ENCODE measurements around the gene SPATA31C1. TPM values are rescaled to one million over a fixed set of nuclear protein-coding genes. Genes with fewer than 3 reads are reported as not detected.
"Not testable (repeated sequence)": the region's sequence is repeated elsewhere in the genome, so short reads cannot be mapped to it uniquely, and the experiment has no call there.

SPATA31C1 gene
- total RNA-seq, 1 experiment from 2014 or later: not detected

DNA sequence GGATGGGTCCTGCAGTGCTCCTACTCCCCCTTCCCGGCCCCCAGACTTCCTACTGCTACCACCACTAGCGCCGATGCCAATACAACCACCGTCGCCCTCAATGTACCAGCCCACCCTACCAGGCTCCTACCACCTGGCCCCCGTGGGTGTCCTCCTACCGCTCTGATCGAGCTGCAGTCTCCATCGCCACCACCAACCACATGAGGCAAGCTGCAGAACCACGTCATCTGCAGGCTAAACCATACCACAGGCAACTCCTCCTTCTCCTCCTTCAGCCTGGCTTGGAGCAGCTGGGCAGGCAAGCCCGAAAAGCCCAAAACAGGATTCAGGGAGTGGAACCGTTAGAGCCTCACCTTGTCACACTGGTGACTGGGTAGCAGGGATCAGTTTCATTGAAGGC lies 19.6 kb downstream of the SPATA31C1 start:
- H3K27me3 ChIP-seq (ENCODE audit: insufficient read depth, low read length); H3K4me1 ChIP-seq (ENCODE audit: control insufficient read depth in 1 of 2, insufficient read depth in 2 of 2, low read length in 2 of 2); H3K4me2 ChIP-seq (ENCODE audit: low read length); BruUV-seq (replicated peaks); DNase-seq (ENCODE audit: low read depth, low spot score); H3K9me2 ChIP-seq (ENCODE audit: insufficient read depth); POLR2A ChIA-PET; H2AFZ ChIP-seq (ENCODE audit: low read depth, low read length, poor library complexity, severe bottlenecking); H4K20me1 ChIP-seq (ENCODE audit: insufficient read depth); H3K27ac ChIP-seq (ENCODE audit: low read depth, low read length); RAD21 ChIA-PET (ENCODE audit: low non-redundant PET in 1 of 2, low total read pairs in 2 of 2, uncharacterized antibody in 2 of 2, unreplicated experiment in 2 of 2); H3K9ac ChIP-seq (ENCODE audit: low read length); intact Hi-C loops (cut with micrococcal nuclease); H3K4me3 ChIP-seq (replicated peaks in 1 of 2; ENCODE audit: low read depth in 1 of 2, low read length in 2 of 2); H3K36me3 ChIP-seq (ENCODE audit: control insufficient read depth in 1 of 2, insufficient read depth in 2 of 2, low read length in 2 of 2); ATAC-seq; H3K79me2 ChIP-seq (ENCODE audit: insufficient read depth, low read length); CTCF ChIA-PET; H3K9me3 ChIP-seq (ENCODE audit: control insufficient read depth in 1 of 2, insufficient read depth in 1 of 2, low read depth in 1 of 2, low read length in 2 of 2): not testable (repeated sequence)

DNA sequence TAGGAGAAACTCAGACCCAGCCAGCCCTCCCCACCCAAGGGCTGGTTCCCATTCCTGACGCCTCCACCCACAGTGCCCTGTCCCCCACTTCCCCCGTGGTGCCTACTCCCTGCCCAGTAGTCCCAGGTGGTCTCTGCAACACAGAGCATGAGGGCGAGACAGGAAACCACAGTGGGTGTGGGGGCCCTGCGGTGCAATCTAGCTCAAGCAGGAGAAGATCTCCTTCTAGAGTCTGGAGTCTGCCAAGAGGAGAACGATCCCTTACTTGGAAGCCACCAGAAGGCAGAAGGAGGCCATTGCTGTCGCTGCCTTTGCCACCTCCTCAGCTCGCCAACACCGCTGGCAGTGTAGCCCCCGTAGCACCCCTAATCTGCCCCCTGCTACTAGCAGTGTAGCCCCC lies 20.2 kb downstream of the SPATA31C1 start:
- POLR2A ChIA-PET; intact Hi-C loops (cut with micrococcal nuclease); H3K4me2 ChIP-seq (ENCODE audit: low read length); H4K20me1 ChIP-seq (ENCODE audit: insufficient read depth); ATAC-seq; BruUV-seq (replicated peaks); CTCF ChIA-PET; H3K9me3 ChIP-seq (ENCODE audit: control insufficient read depth in 1 of 2, insufficient read depth in 1 of 2, low read depth in 1 of 2, low read length in 2 of 2); H3K4me1 ChIP-seq (ENCODE audit: control insufficient read depth in 1 of 2, insufficient read depth in 2 of 2, low read length in 2 of 2); H3K79me2 ChIP-seq (ENCODE audit: insufficient read depth, low read length); H3K9me2 ChIP-seq (ENCODE audit: insufficient read depth); H3K36me3 ChIP-seq (ENCODE audit: control insufficient read depth in 1 of 2, insufficient read depth in 2 of 2, low read length in 2 of 2); DNase-seq (ENCODE audit: low read depth, low spot score); H3K27ac ChIP-seq (ENCODE audit: low read depth, low read length); H2AFZ ChIP-seq (ENCODE audit: low read depth, low read length, poor library complexity, severe bottlenecking); RAD21 ChIA-PET (ENCODE audit: low non-redundant PET in 1 of 2, low total read pairs in 2 of 2, uncharacterized antibody in 2 of 2, unreplicated experiment in 2 of 2); H3K9ac ChIP-seq (ENCODE audit: low read length); H3K4me3 ChIP-seq (replicated peaks in 1 of 2; ENCODE audit: low read depth in 1 of 2, low read length in 2 of 2); H3K27me3 ChIP-seq (ENCODE audit: insufficient read depth, low read length): not testable (repeated sequence)

DNA sequence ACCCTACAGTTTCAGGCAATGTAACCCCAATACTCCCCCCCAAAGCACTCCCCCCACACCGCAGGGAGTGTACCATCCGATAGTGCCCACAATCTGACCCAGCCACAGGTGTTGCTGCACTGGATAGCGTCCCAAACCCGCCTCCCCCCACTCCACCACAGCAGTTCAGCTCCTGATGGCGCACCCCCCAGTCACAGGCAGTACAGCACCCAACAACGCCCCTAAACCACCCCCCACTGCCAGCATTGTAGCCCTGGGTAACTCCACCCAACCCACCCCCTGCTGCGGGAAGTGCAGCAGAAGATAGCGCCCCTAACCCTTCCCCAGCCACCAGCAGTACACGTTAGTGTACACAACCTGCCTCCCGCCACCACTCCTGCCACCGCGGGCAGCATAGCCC lies 20.6 kb downstream of the SPATA31C1 start:
- H3K27me3 ChIP-seq (ENCODE audit: insufficient read depth, low read length); CTCF ChIA-PET; H3K9ac ChIP-seq (ENCODE audit: low read length); RAD21 ChIA-PET (ENCODE audit: low non-redundant PET in 1 of 2, low total read pairs in 2 of 2, uncharacterized antibody in 2 of 2, unreplicated experiment in 2 of 2); H3K9me2 ChIP-seq (ENCODE audit: insufficient read depth); H2AFZ ChIP-seq (ENCODE audit: low read depth, low read length, poor library complexity, severe bottlenecking); H4K20me1 ChIP-seq (ENCODE audit: insufficient read depth); H3K4me2 ChIP-seq (ENCODE audit: low read length); H3K4me3 ChIP-seq (replicated peaks in 1 of 2; ENCODE audit: low read depth in 1 of 2, low read length in 2 of 2); POLR2A ChIA-PET; H3K27ac ChIP-seq (ENCODE audit: low read depth, low read length); ATAC-seq; BruUV-seq (replicated peaks); H3K9me3 ChIP-seq (ENCODE audit: control insufficient read depth in 1 of 2, insufficient read depth in 1 of 2, low read depth in 1 of 2, low read length in 2 of 2); H3K79me2 ChIP-seq (ENCODE audit: insufficient read depth, low read length); DNase-seq (ENCODE audit: low read depth, low spot score); H3K4me1 ChIP-seq (ENCODE audit: control insufficient read depth in 1 of 2, insufficient read depth in 2 of 2, low read length in 2 of 2); H3K36me3 ChIP-seq (ENCODE audit: control insufficient read depth in 1 of 2, insufficient read depth in 2 of 2, low read length in 2 of 2); intact Hi-C loops (cut with micrococcal nuclease): not testable (repeated sequence)

DNA sequence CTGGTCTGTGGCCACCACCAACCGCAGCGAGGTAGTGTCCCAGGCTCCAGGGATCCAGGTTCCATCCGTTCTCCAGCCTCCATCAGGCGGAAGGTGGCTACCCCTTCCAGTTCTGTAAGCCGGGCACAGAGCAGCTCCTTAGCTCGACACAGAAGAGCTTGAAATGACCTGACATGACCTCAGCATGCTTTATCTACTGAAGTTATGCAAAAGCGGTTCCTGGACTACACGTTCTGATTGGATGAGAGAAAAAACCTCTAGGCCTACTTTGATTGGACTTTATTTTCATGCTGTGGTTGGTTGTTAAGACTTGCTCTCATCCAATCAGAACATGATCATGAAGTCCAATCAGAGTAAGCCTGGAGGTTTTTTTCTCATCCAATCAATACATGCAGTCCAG lies 21.3 kb downstream of the SPATA31C1 start:
- H3K9ac ChIP-seq (ENCODE audit: low read length); H3K79me2 ChIP-seq (ENCODE audit: insufficient read depth, low read length); H3K4me2 ChIP-seq (ENCODE audit: low read length); DNase-seq (ENCODE audit: low read depth, low spot score); H3K4me3 ChIP-seq (replicated peaks in 1 of 2; ENCODE audit: low read depth in 1 of 2, low read length in 2 of 2); POLR2A ChIA-PET; H3K27ac ChIP-seq (ENCODE audit: low read depth, low read length); CTCF ChIA-PET; BruUV-seq (replicated peaks); H3K36me3 ChIP-seq (ENCODE audit: control insufficient read depth in 1 of 2, insufficient read depth in 2 of 2, low read length in 2 of 2); H3K9me2 ChIP-seq (ENCODE audit: insufficient read depth); RAD21 ChIA-PET (ENCODE audit: low non-redundant PET in 1 of 2, low total read pairs in 2 of 2, uncharacterized antibody in 2 of 2, unreplicated experiment in 2 of 2); H3K27me3 ChIP-seq (ENCODE audit: insufficient read depth, low read length); H2AFZ ChIP-seq (ENCODE audit: low read depth, low read length, poor library complexity, severe bottlenecking); ATAC-seq; H3K9me3 ChIP-seq (ENCODE audit: control insufficient read depth in 1 of 2, insufficient read depth in 1 of 2, low read depth in 1 of 2, low read length in 2 of 2); H4K20me1 ChIP-seq (ENCODE audit: insufficient read depth); intact Hi-C loops (cut with micrococcal nuclease); H3K4me1 ChIP-seq (ENCODE audit: control insufficient read depth in 1 of 2, insufficient read depth in 2 of 2, low read length in 2 of 2): not testable (repeated sequence)

Data from HCT116 (cell line).